GM12878 (cell line): ENCODE measurements around the gene CALML5. TPM values are rescaled to one million over a fixed set of nuclear protein-coding genes. Genes with fewer than 3 reads are reported as not detected.

Experiments used
- ATAC-seq: fragments of 200-7000 bp; cut with Tn5 transposase; 3 replicates; pipeline ENCODE4 v1.9.1; 2020; ENCODE audit warnings: mild to moderate bottlenecking, moderate library complexity
- BruUV-seq: library from RNA; stranded (reverse); fragments of 400-500 nt; replicated peaks from 2 replicates; lab custom pipeline; 2021; lab: Mats Ljungman, UMichigan
- CTCF ChIA-PET: fragments of 300-600 bp; sonication (Branson Sonifier 250); formaldehyde crosslinking; extraction: SDS; loops from one replicate; lab custom pipeline; 2021; ENCODE audit warnings: inconsistent platforms; lab: Yijun Ruan, JAX
- POLR2A ChIA-PET: fragments of 350-600 bp; formaldehyde crosslinking; extraction: SDS; loops from one replicate; lab custom pipeline; 2021; ENCODE audit warnings: inconsistent platforms; lab: Charles Lee
- RAD21 ChIA-PET: fragments of 300-600 bp; sonication (Branson Sonifier 250); formaldehyde crosslinking; loops from one replicate; lab custom pipeline; 2023; ENCODE audit warnings: antibody characterized with exemption; ENCODE audit not compliant: unreplicated experiment; lab: Charles Lee
- SMC1A ChIA-PET: fragments of 300-600 bp; sonication (Branson Sonifier 250); formaldehyde crosslinking; loops from one replicate; lab custom pipeline; 2023; ENCODE audit not compliant: unreplicated experiment, uncharacterized antibody; lab: Charles Lee
- DNase-seq: peaks from one replicate; pipeline ENCODE4 v3.0.0-alpha.2; 2011; ENCODE audit warnings: low read depth, low spot score
- FAIRE-seq: peaks from 3 replicates; lab custom pipeline; 2011; peaks lifted over from hg19 to GRCh38; lab: Jason Lieb, UNC
- H2AFZ ChIP-seq: 2 replicates; pipeline ENCODE4 v1.6.0; 2011; ENCODE audit warnings: low read depth, low read length, control low read depth; ENCODE audit not compliant: control insufficient read depth
- H3K27ac ChIP-seq: 2 replicates; pipeline ENCODE4 v1.5.1; 2011; ENCODE audit warnings: control low read depth; ENCODE audit not compliant: control insufficient read depth, insufficient read depth
- H3K27me3 ChIP-seq, 2 experiments: replicated peaks in 1 of 2; 2 replicates each; pipeline versions ENCODE4 v1.6.0 to v1.6.1; 2011; ENCODE audit warnings: low read length in 1 of 2; ENCODE audit not compliant: control insufficient read depth in 2 of 2, insufficient read depth in 2 of 2
- H3K36me3 ChIP-seq, 2 experiments: 2 replicates each; pipeline ENCODE4 v1.5.1; 2011; ENCODE audit warnings: low read length in 1 of 2; ENCODE audit not compliant: control insufficient read depth in 2 of 2, insufficient read depth in 2 of 2
- H3K4me1 ChIP-seq: 2 replicates; pipeline ENCODE4 v1.6.1; 2011; ENCODE audit warnings: mild to moderate bottlenecking, low read length, moderate library complexity, mixed read lengths; ENCODE audit not compliant: control insufficient read depth, insufficient read depth
- H3K4me2 ChIP-seq: 2 replicates; pipeline ENCODE4 v1.6.0; 2011; ENCODE audit warnings: control low read depth; ENCODE audit not compliant: control insufficient read depth, insufficient read depth
- H3K4me3 ChIP-seq: fragments of 200-600 bp; sonication (generic); 2 replicates; pipeline ENCODE4 v1.5.1; 2016
- H3K79me2 ChIP-seq: 2 replicates; pipeline ENCODE4 v1.6.0; 2011; ENCODE audit warnings: low read length; ENCODE audit not compliant: control insufficient read depth, insufficient read depth
- H3K9ac ChIP-seq: 2 replicates; pipeline ENCODE4 v1.8.0; 2011; ENCODE audit warnings: low read length, control low read depth, mixed read lengths; ENCODE audit not compliant: control insufficient read depth, insufficient read depth
- H3K9me3 ChIP-seq: replicated peaks from 3 replicates; pipeline ENCODE4 v1.5.1; 2011; ENCODE audit warnings: mild to moderate bottlenecking, low read length; ENCODE audit not compliant: control insufficient read depth, insufficient read depth
- H4K20me1 ChIP-seq: 2 replicates; pipeline ENCODE4 v1.6.0; 2011; ENCODE audit not compliant: control insufficient read depth, insufficient read depth
- FOXM1 ChIP-seq: IDR thresholded peaks from 2 replicates; pipeline ENCODE4 v1.6.1; 2012; ENCODE audit warnings: low read depth, mild to moderate bottlenecking, inconsistent platforms, low read length, moderate library complexity
- NFYB ChIP-seq: IDR thresholded peaks from 2 replicates; pipeline ENCODE4 v1.6.1; 2011; ENCODE audit warnings: low read depth, mild to moderate bottlenecking, low read length, improper control_type of control experiment, moderate library complexity; ENCODE audit not compliant: insufficient read depth
- RCOR1 ChIP-seq: conservative IDR thresholded peaks from 2 replicates; pipeline ENCODE4 v1.6.1; 2012; ENCODE audit warnings: low read depth, low read length, improper control_type of control experiment
- TCF7 ChIP-seq: IDR thresholded peaks from 2 replicates; pipeline ENCODE4 v1.6.1; 2014; ENCODE audit warnings: antibody characterized with exemption, borderline replicate concordance
- USF1 ChIP-seq: IDR thresholded peaks from 2 replicates; pipeline ENCODE4 v1.6.1; 2011; ENCODE audit warnings: borderline replicate concordance, low read depth, mild to moderate bottlenecking, moderate library complexity, mixed read lengths, low read length; ENCODE audit not compliant: insufficient read depth; ENCODE audit errors: extremely low read length
- ZSCAN29 ChIP-seq: fragments of 450-650 bp; IDR thresholded peaks from 2 replicates; pipeline ENCODE4 v1.6.1; 2017; ENCODE audit warnings: mild to moderate bottlenecking, moderate library complexity
- WGBS: methylation state at CpG from one replicate; pipeline ENCODE4 v1.1.6; 2016; ENCODE audit warnings: low lambda C conversion rate; ENCODE audit not compliant: insufficient replicate concordance, insufficient coverage; ENCODE audit errors: missing lambda C conversion rate; 5-methylcytosine and 5-hydroxymethylcytosine counted together
- in situ Hi-C: fragments of 300-500 bp; cut with MboI; formaldehyde crosslinking; loops from 9 replicates; pipeline ENCODE4 v1.14.3; 2018; ENCODE audit warnings: mixed read lengths
- intact Hi-C: fragments of 100-400 bp; cut with micrococcal nuclease; formaldehyde crosslinking; loops from one replicate; pipeline ENCODE4 v1.14.2; 2022; ENCODE audit not compliant: unreplicated experiment
- polyA plus RNA-seq, 11 experiments: library from polyadenylated mRNA; depleted of rRNA in 4 of 11; unstranded in 6 of 11; stranded (reverse) in 5 of 11; fragments of >200 nt; fragmentation: Nextera tagmentation in 4 of 11; fragmentation: Illumina TruSeq in 1 of 11; extraction: Ambion mirVana in 4 of 11; extraction: Trizol in 1 of 11; gene quantifications; 1 replicate in 1 of 11; 2 replicates in 10 of 11; pipeline versions ENCODE4 v1.2.1 to v1.2.3, GENCODE V29; 2011 to 2016; ENCODE audit warnings: inconsistent platforms in 2 of 11, missing spikeins in 2 of 11, low read depth in 1 of 11
- total RNA-seq, 4 experiments: library from RNA; depleted of rRNA in 3 of 4; stranded (reverse); fragments of >200 nt in 3 of 4; fragmentation: Illumina TruSeq in 1 of 4; extraction: Trizol in 1 of 4; gene quantifications; 2 replicates each; pipeline versions ENCODE4 v1.2.1 to v1.2.3, GENCODE V29; 2013 to 2021

Gene CALML5
- total and polyA plus RNA-seq, 10 of the 15 experiments (the other 5 are each of a cell fraction or from before 2014, with no cell fraction given): not detected

GRCh38 chr10:5512881-5513612 lies 13.7 kb upstream of the CALML5 start:
- BruUV-seq: no TSS peak
- H3K9ac ChIP-seq: no peak overlapping the region
- no peak for TF ChIP-seq ZSCAN29
- no peak for TF ChIP-seq TCF7
- no peak for TF ChIP-seq NFYB
- no peak for TF ChIP-seq FOXM1
- TF ChIP-seq RCOR1: no peak
- TF ChIP-seq USF1: no peak
- CTCF ChIA-PET: interaction anchor here (0.6 to 1.0 kb wide), 2 partner anchors 110 to 241 kb away, joined by 3 read pairs; no protein-coding TSS in a partner anchor
- SMC1A ChIA-PET: interaction anchor here (0.6 kb wide), 2 partner anchors 116 to 194 kb away, joined by 3 read pairs; no protein-coding TSS in a partner anchor
- intact Hi-C loops (no loop called here), in situ Hi-C loops (no loop called here)
- no peak overlapping the region for H3K27ac ChIP-seq
- POLR2A ChIA-PET: no interaction called here
- H3K4me2 ChIP-seq: no peak overlapping the region
- 23% methylated on average over 15 of the region's 15 CpGs for WGBS
- no peak for DNase-seq
- H4K20me1 ChIP-seq: no peaks in the 10 kb centered on the region
- no peak overlapping the region for H2AFZ ChIP-seq
- RAD21 ChIA-PET: no interaction called here
- ATAC-seq: no peak
- H3K4me3 ChIP-seq: no peak overlapping the region
- H3K36me3 ChIP-seq: no peaks in the 10 kb centered on the region
- FAIRE-seq: no peak
- no peaks in the 10 kb centered on the region for H3K79me2 ChIP-seq
- H3K4me1 ChIP-seq: no peaks in the 10 kb centered on the region
- no peaks in the 10 kb centered on the region for H3K9me3 ChIP-seq
- peaks cover 0 to 4% of the 10 kb centered on the region in 2 experiments; a peak in 2 of 4 replicates for H3K27me3 ChIP-seq
